ENCODE measurements around the gene PAPPA2.

PAPPA2 gene

GRCh38 chr1:176794897-176795508 is 332.0 kb downstream of the PAPPA2 start:
- TF ChIP-seq, protein P1, sequence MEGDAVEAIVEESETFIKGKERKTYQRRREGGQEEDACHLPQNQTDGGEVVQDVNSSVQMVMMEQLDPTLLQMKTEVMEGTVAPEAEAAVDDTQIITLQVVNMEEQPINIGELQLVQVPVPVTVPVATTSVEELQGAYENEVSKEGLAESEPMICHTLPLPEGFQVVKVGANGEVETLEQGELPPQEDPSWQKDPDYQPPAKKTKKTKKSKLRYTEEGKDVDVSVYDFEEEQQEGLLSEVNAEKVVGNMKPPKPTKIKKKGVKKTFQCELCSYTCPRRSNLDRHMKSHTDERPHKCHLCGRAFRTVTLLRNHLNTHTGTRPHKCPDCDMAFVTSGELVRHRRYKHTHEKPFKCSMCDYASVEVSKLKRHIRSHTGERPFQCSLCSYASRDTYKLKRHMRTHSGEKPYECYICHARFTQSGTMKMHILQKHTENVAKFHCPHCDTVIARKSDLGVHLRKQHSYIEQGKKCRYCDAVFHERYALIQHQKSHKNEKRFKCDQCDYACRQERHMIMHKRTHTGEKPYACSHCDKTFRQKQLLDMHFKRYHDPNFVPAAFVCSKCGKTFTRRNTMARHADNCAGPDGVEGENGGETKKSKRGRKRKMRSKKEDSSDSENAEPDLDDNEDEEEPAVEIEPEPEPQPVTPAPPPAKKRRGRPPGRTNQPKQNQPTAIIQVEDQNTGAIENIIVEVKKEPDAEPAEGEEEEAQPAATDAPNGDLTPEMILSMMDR (IDR thresholded peaks at IDR 0.05; ENCODE audit: insufficient read depth, low read length, missing control alignments): no peak
- CTCF ChIA-PET: no interaction called here
- no peak overlapping the region for H3K4me3 ChIP-seq (ENCODE audit: low read depth, low read length)
- DNase-seq (ENCODE audit: low read depth, low spot score): no peak
- POLR2A ChIA-PET: no interaction called here

DNA sequence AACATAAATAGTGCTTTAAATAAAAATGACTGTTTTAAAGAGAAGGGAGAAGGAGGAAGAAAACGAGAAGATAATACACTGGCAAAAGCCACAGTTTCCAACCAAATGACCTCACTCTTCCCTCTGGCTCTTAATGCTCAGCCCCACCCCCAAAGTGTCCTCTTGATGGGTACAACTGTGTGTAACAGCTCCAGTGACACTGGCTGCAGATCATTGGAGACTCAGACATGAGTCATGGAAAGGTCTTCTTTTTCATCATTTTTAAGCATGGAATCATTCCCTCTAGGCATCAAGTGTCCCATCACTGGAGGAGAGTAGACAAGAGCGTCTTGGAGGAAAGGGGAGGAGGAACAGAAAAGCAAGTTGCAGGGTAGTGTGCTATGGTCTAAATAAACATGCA is 333.0 kb downstream of the PAPPA2 start:
- ChIA-PET POLR2A (no interaction called here), CTCF (no interaction called here)
- no peak overlapping the region for H3K4me3 ChIP-seq (ENCODE audit: low read depth, low read length)
- TF ChIP-seq, protein P1 (IDR thresholded peaks at IDR 0.05; ENCODE audit: insufficient read depth, low read length, missing control alignments): no peak
- DNase-seq (ENCODE audit: low read depth, low spot score): no peak

DNA sequence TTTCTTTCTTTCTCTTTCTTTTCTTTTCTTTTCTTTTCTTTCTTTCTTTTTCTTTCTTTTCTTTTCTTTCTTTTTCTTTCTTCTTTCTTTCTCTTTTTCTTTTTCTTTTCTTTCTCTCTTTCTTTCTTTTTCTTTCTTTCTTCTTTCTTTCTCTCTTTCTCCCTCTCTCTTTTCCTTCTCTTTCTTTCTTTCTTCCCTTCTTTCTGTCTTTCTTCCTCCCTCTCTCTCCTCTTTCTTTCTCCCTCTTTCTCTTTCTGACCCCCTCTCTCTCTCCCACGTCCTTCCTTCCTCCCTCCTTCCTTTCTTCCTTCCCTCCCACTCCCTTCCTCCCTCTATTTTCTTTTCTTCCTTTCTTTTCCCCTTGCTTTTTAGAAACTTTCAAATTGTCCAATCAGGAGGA is 333.6 kb downstream of the PAPPA2 start:
- TF ChIP-seq, protein P1 (IDR thresholded peaks at IDR 0.05; ENCODE audit: insufficient read depth, low read length, missing control alignments): no peak
- DNase-seq (ENCODE audit: low read depth, low spot score): no peak
- no peak overlapping the region for H3K4me3 ChIP-seq (ENCODE audit: low read depth, low read length)
- POLR2A ChIA-PET: no interaction called here
- CTCF ChIA-PET: no interaction called here

GRCh38 chr1:176799327-176799726 is 336.4 kb downstream of the PAPPA2 start:
- TF ChIP-seq, protein P1 (IDR thresholded peaks at IDR 0.05; ENCODE audit: insufficient read depth, low read length, missing control alignments): no peak
- H3K4me3 ChIP-seq (ENCODE audit: low read depth, low read length): no peak overlapping the region
- ChIA-PET CTCF (no interaction called here), POLR2A (no interaction called here)
- DNase-seq (ENCODE audit: low read depth, low spot score): no peak

DNA sequence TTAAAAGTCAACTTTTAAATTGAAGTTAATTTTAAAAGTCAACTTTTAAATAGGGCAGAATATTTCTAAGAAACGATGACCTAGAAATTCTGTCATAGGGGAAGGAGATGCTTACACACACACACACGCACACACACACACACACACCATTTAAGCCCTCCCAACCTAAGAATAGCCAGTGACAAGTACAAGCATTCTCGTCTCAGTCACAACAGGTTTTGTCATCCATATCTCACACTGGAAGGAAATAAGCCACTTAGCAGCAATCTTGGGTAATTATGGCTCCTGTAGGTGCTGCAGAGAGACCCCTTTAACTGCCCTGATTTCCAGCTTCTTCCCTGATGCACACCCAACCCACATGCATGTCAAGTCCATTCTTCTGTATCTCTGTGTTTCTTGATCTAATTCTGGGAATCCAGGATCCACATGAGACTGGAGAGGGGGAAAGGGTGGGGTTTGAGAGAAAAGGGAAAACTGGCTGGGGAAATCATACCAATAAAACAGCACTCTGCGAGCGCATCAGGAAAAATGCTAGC is 338.1 kb downstream of the PAPPA2 start:
- TF ChIP-seq, protein P1 (IDR thresholded peaks at IDR 0.05; ENCODE audit: insufficient read depth, low read length, missing control alignments): no peak
- ChIA-PET CTCF (no interaction called here), POLR2A (no interaction called here)
- H3K4me3 ChIP-seq (ENCODE audit: low read depth, low read length): no peak overlapping the region
- no peak for DNase-seq (ENCODE audit: low read depth, low spot score)

DNA sequence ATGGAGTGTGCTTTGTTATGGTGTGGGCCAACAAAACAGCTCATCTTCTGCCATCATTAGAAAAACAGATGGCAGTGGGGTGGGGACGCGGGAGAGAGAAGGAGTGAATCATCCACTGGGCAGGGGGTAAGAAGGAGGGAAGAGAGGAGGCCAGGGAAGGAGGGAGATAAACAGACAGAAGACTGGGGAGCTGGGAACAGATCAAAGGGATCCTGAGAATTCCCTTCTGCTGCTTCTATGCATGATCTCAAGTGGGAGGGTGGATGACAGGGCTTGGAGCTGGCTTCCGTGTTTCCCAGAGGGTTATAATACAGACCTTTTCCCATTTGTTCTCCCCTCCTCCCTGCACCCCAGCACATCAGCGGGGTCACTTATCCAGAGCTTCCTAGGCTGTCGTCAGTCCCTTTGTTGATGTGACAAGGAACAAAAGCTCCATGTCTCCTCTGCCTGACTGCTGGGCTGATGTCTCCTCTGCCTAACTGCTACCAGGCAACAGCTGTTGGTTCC is 338.6 kb downstream of the PAPPA2 start:
- ChIA-PET POLR2A (no interaction called here), CTCF (no interaction called here)
- no peak for DNase-seq (ENCODE audit: low read depth, low spot score)
- H3K4me3 ChIP-seq (ENCODE audit: low read depth, low read length): no peak overlapping the region
- TF ChIP-seq, protein P1 (IDR thresholded peaks at IDR 0.05; ENCODE audit: insufficient read depth, low read length, missing control alignments): no peak

Data from AG04449 (cell line).